Stimulated activated naive CD4-positive, alpha-beta T cell (primary cell): Measurements from ENCODE around the gene PSME3IP1.
A peak's percentile ranks its signal among the peaks of the same experiment; 100 is the strongest.

ENCODE experiments used
- DNase-seq, 6 experiments: peaks; one replicate each; lab custom pipeline; 2025; lab: John Stamatoyannopoulos, UW

The PSME3IP1 gene

DNA sequence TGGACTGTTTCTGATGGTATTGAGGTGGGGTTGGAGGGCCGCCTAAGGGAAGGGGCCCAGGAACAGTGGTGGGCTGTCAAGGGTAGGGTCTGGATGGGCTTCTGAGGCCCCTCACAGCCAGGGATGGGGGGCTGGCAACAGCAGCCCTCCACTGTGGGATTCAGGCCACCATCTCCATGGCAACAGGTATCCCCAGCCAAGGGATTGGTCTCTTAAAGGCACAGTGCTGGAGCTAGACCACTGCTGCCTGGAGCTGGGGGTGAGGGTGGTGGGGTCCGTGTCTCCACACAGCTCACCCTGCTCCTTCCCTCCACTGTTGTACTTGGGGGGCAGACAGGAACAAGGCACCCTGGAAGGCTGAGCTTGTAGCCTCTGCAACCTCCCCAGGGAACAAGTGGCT is 41.8 kb downstream of the PSME3IP1 start:
- no peak for DNase-seq

- no peak for DNase-seq
Measured at GRCh38 chr16:57143149-57143921, 42.5 kb downstream of the PSME3IP1 start.

DNA sequence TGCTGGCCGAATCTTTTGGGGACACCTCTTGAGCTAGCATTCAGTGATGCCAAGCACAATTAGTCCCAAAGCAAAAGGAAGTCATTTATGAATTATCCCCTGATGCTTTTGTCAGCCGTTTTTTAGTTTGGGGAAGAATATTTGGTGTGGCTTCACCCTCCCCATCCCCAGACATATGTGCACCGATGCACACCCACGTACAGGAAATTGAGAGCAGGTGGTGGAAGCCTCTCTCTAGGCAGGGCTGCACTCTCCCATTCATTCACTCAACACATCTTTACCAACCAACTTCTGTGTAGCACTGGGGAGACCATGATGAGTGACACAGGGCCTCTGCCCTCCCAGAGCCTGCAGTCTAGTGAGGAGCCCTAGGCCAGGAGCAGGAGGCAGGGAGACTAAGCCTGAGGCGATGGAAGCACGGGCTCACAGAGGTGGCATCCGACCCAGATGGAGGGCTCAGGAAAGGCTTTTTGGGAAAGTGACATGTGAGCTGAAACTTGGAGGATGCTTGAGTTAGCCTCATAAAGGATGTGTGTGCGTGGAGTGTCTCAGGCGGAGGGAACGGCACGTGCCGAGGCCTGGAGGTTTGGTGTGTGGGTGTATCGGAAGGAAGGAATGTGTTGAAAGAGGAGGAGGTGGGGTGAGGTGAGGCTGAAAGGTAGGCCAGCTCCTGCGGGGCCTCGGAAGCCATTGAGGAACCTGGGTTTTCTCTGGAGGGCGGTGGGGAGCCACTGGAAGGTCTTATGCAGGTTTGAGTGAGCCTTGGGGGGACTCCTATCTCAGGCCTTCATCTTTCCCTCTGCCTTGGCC is 43.8 kb downstream of the PSME3IP1 start:
- peak in 4 of 6 experiments; percentile 16 to 54 (median 37) for DNase-seq

DNA sequence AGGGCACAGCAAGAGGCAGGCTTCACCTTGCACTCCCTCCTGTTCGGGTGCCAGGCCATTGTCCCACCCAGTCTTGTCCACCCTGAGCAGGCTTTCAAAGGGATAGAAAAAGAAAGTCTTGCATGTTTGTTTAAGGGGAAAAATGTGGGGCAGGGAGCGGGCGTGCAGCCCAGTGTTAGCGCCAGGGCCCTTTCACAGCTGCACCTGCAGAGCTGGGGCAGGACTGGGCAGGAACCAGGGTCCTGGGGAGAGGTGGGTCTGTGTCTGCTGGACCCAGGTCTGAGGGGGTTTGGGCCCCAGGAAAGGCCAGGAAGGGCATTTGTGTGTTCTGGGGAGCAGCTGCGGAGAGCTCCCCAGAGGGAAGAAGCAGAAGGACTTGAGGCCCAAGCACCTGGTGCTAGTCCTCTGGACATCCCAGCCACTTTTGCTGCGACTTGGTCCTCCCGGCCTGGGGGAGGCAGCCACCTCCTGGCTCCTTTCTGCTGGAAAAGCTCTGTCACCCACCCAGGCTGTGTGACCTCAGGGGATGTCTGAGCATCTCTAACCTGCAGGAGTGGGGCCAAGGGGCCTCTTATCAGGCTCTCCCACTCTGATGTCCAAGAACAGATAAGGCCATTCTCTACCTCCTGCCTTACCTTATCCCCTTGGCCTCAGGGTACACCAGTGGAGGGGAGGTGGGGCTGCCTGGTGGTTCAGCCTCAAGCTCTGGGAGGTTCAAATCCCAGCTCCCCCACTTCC is 44.7 kb downstream of the PSME3IP1 start:
- DNase-seq, result no peak

DNA sequence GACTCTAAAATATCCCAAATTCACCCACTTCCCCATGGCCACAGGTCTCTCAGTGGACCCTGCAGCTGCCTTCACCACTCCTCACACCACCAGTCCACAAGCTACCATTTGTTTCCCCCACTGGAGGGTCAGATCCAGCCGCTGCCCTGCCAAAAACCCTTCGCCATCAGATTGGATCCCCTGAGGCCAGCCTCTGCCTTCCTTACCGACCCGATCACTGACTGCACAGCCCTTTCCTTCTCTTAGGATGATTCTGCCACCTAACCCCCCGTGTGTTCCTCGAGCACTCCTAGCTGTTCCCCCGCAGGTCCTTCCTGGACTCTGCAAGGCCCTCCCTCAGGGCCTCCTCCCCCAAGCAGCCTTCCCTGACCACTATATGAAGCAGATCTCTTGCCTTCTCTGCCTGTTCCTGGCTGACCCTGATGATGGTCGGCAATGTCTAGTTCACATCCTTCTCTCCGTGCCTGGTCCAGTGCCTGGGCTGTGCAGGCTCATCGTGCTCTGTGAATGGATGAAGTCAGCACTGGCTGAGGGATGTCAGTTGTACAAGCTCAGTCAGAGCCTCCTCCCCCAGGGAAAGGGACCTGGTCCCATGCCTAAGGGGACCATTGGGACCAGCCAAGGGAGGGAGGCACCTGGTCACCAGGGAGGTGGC is 47.4 kb downstream of the PSME3IP1 start:
- DNase-seq, result no peak

GRCh38 chr16:57137566-57138273 is 48.1 kb downstream of the PSME3IP1 start:
- DNase-seq, result no peak

DNA sequence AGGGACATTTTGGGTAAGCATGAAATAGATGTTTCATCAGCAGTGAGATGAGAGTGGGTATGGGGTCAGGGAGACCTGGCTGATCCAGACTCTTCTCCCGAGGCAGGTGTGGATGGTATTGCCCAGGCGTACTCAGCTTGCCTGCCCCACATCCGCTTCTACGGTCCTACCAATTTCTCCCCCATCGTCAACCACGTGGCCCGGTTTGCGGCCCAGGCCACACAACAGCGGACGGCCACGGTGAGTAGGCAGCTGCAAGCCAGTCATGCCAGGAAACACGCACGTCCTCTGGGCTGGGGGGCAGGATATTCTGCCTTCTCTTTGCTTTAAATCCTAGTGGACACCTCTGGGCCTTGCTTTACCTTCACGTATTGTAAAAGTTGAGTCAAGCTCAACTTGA is 48.8 kb downstream of the PSME3IP1 start:
- no peak for DNase-seq

DNA sequence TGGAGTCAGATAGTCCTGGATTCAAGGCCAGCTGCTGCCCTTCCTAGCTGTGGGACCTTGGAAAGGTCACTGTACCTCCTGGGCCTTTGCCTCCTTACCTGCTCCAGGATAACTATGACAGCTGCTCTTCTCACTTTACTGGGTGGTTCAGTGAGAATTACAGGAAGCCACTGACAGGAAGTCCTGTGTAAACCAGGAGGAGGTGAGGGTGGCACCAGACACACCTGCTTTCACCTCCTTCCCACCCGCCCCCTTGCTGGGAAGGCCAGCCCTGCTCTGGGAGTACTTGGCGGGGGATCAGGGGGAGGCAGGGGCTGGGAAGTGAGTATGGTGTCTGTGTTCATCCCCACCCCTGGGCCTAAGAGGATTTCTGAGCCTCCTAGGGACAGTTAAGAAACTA is 50.9 kb downstream of the PSME3IP1 start:
- peak in 5 of 6 experiments; percentile 14 to 57 (median 41) for DNase-seq

DNA sequence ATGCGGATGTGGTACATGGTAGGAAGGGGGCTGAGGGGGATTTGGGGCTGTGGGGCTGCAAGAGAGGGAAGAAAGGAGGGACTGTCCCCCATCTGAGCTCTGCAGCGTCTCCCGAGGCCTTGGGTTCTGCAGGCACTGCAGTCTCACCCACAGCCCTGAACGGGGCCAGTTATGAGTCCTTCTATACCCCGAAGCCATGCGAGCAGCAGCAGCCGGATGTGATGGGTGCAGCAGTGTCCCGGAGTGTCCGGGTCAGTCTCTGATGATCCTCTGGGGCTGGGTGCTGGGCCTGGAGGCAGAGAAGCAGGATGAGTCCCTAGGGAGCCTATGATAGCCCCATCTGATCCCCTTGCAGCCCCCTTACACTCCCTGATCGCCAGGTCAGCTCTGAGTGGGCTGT is 52.0 kb downstream of the PSME3IP1 start:
- DNase-seq, result no peak

DNA sequence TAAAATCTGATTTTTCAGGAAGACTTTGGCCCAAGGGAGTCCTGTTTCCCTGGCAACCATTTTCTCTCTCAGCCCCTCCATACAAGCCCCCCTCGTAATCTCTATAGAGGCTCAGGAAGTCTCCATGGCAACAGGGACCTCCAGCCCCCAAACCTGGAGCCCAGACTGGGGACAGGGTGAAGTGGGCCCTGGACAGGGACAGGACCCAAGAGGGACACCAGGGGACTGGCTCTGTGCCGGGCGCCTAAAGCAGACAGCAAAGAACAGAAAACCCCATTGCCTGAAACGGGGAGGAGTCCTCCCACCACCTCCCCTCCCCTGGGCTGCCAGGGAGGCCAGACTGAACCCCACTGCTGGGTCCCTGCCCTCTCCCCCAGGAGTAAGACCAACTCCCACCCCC is 52.8 kb downstream of the PSME3IP1 start:
- no peak for DNase-seq

- no peak for DNase-seq
Measured at GRCh38 chr16:57132470-57132869, 53.4 kb downstream of the PSME3IP1 start.

GRCh38 chr16:57131351-57131970 is 54.4 kb downstream of the PSME3IP1 start:
- DNase-seq, result no peak

DNA sequence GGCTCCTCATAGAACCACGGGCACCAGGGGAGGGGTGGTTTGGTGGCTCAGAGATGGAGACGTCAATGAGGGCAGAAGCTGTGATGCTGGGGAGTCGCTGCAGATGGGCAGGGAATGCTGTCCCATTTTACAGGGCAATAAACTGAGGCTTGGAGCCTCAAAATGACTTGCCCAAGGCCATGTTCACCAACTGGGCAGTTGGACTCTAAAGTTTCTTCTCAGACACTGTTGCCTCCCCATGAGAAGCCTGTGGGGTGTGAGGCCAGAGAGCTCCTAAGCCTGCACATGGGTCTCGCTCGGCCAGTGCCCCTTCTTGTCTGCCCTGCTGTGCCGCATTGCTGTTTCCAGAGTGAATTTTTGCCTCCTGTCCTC is 54.9 kb downstream of the PSME3IP1 start:
- DNase-seq, result no peak

DNA sequence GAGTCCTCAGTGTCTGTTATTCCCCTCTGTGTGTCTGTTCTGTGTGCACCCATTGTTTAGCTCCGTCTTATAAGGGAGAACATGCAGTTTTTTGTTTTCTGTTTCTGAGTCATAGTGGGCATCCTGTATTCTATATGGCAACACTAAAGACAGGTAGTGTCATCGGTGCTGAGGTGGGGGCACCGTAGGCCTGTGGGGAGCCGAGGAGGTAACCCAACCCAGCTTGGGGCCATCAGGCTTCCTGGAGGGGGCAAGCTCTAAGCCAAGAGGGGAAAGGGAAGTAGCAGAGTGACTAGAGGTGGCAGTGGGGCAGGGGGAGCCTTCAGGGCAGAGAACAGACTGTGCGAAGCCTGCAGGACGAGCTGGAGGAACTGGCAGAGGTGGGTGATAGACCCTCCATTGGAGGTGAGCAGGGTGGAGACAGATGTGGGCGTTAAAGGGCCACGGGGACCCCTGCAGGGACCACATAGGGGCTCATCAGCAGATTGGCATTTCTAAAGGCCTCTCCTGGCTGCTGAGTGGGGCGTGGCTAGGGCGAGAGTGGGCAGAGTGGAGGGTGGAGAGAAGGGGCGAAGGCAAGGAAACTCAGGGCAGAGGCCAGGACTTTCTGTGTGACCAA is 57.0 kb downstream of the PSME3IP1 start:
- peak in 4 of 6 experiments; percentile 16 to 35 (median 24) for DNase-seq

GRCh38 chr16:57127836-57128235 is 58.0 kb downstream of the PSME3IP1 start:
- no peak for DNase-seq

- no peak for DNase-seq
Measured at GRCh38 chr16:57127037-57127763, 58.6 kb downstream of the PSME3IP1 start.

GRCh38 chr16:57126411-57126810 is 59.4 kb downstream of the PSME3IP1 start:
- DNase-seq, result no peak

DNA sequence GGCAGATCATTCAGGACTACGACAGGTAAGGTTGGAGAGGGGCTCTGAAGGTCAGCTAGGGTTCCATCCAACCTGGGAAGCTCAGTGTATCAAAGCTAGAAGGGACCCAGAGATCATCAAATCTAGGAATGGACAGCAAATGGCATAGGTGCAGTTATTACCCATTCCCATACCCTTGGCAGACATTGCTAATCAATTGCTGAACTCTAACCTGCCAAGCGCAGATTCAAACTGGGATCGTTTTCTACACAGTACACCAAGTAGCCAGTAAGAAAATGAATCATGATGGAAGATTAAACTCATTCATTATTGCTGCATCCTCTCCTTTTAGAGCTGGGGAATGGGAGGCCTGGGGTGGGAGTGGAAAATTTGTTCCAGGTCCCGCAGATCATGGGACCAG is 59.9 kb downstream of the PSME3IP1 start:
- no peak for DNase-seq

DNA sequence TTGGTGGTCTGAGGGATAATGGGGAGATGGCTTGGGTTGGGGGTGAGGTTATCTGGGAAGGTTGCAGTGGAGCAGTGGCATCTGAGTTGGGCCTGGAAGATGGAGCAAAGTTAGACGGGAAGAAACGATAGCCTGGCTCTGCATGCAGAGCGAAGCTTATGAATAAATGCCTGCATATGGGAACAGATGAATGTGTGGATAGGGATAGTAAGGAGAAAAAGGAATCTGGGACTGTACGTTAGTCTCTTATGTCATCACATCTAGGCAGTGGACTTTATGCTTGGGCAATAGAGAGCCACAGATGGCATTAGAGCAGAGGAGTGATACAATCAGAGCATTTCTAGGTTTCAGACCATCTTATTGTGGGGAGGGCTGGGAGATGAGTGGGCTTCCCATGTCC is 60.5 kb downstream of the PSME3IP1 start:
- DNase-seq, result no peak
